Measurements from ENCODE around the gene ACTR1A. TPM values are rescaled to one million over a fixed set of nuclear protein-coding genes. Genes with fewer than 3 reads are reported as not detected.

Gene ACTR1A
- total and polyA plus RNA-seq, 9 of the 15 experiments (the other 6 are each of a cell fraction or from before 2014, with no cell fraction given), result 36.3 to 77.2 (median 49.6) TPM

DNA sequence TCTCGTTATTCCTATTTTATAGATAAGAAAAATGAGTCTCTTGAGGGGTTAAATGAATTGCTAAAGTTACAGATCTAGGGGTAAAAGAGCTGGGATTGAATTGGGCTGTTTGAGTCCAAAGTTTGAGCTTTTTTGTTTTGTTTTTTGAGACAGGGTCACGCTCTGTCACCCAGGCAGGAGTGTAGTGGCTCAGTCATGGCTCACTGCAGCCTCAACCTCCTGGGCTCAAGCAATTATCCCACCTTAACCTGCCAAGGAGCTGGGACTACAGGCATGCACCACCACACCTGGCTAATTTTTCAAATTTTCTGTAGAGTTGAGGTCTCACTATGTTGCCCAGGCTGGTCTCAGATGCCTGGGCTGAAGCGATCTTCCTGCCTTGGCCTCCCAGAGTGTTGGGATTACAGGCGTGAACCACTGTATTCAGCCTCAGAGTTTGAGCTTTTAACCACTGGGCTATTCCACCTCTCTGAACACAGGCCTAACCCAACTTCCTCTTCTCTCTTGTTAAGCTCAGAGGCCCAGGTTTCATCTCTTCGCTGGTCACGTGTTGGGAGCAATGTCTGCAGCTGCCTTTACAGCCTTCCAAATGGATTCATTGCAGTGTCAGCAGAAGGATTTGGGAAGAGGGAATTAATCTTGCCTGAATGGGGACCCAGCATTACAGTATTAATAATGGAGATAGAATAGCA lies 9.2 kb upstream of the ACTR1A start (continued):
- TF ChIP-seq, protein P1, sequence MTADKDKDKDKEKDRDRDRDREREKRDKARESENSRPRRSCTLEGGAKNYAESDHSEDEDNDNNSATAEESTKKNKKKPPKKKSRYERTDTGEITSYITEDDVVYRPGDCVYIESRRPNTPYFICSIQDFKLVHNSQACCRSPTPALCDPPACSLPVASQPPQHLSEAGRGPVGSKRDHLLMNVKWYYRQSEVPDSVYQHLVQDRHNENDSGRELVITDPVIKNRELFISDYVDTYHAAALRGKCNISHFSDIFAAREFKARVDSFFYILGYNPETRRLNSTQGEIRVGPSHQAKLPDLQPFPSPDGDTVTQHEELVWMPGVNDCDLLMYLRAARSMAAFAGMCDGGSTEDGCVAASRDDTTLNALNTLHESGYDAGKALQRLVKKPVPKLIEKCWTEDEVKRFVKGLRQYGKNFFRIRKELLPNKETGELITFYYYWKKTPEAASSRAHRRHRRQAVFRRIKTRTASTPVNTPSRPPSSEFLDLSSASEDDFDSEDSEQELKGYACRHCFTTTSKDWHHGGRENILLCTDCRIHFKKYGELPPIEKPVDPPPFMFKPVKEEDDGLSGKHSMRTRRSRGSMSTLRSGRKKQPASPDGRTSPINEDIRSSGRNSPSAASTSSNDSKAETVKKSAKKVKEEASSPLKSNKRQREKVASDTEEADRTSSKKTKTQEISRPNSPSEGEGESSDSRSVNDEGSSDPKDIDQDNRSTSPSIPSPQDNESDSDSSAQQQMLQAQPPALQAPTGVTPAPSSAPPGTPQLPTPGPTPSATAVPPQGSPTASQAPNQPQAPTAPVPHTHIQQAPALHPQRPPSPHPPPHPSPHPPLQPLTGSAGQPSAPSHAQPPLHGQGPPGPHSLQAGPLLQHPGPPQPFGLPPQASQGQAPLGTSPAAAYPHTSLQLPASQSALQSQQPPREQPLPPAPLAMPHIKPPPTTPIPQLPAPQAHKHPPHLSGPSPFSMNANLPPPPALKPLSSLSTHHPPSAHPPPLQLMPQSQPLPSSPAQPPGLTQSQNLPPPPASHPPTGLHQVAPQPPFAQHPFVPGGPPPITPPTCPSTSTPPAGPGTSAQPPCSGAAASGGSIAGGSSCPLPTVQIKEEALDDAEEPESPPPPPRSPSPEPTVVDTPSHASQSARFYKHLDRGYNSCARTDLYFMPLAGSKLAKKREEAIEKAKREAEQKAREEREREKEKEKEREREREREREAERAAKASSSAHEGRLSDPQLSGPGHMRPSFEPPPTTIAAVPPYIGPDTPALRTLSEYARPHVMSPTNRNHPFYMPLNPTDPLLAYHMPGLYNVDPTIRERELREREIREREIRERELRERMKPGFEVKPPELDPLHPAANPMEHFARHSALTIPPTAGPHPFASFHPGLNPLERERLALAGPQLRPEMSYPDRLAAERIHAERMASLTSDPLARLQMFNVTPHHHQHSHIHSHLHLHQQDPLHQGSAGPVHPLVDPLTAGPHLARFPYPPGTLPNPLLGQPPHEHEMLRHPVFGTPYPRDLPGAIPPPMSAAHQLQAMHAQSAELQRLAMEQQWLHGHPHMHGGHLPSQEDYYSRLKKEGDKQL (CRISPR knock-in tag; IDR thresholded peaks at IDR 0.05; ENCODE audit: borderline replicate concordance), result no peak
- TF ChIP-seq ZNF23 (CRISPR knock-in tag; IDR thresholded peaks at IDR 0.05), result no peak
- TF ChIP-seq NFXL1 (CRISPR knock-in tag; IDR thresholded peaks at IDR 0.05), result no peak
- TF ChIP-seq TAL1 (IDR thresholded peaks at IDR 0.05), result no peak
- no peak for TF ChIP-seq RREB1 (CRISPR knock-in tag; IDR thresholded peaks at IDR 0.05)
- TF ChIP-seq ZNF280A (IDR thresholded peaks at IDR 0.05; ENCODE audit: low read depth, partially characterized antibody), result no peak
- TF ChIP-seq NCOA6 (IDR thresholded peaks at IDR 0.05), result no peak
- TF ChIP-seq PCBP2 (IDR thresholded peaks at IDR 0.05; ENCODE audit: low read depth, low read length, poor library complexity, severe bottlenecking), result no peak
- TF ChIP-seq ZNF444 (CRISPR knock-in tag; IDR thresholded peaks at IDR 0.05), result no peak
- no peak for TF ChIP-seq TAF1 (IDR thresholded peaks at IDR 0.05; ENCODE audit: control insufficient read depth, extremely low read depth, insufficient read depth, low read length, severe bottlenecking)
- no peak for TF ChIP-seq OTX1 (CRISPR knock-in tag; IDR thresholded peaks at IDR 0.05)
- no peak for TF ChIP-seq CBFA2T3 (IDR thresholded peaks at IDR 0.05)
